Embryonic facial prominence (tissue), 1 donor: ENCODE data around the gene SYNGR3.

Source experiments
- DNase-seq: peaks from one replicate; pipeline ENCODE4 v3.0.0-alpha.2; 2016; ENCODE audit errors: extremely low spot score

SYNGR3 gene

GRCh38 chr16:1976951-1977874 lies 12.6 kb upstream of the SYNGR3 start:
- DNase-seq: no peak

- no peak for DNase-seq
Observed at GRCh38 chr16:1977875-1978268, 11.9 kb upstream of the SYNGR3 start.

GRCh38 chr16:1978476-1979120 lies 11.2 kb upstream of the SYNGR3 start:
- DNase-seq: no peak

GRCh38 chr16:1979271-1980029 lies 10.3 kb upstream of the SYNGR3 start:
- no peak for DNase-seq

- no peak for DNase-seq
Observed at GRCh38 chr16:1980030-1980769, 9.6 kb upstream of the SYNGR3 start.

- no peak for DNase-seq
Observed at GRCh38 chr16:1980770-1981087, 9.0 kb upstream of the SYNGR3 start.

- no peak for DNase-seq
Observed at GRCh38 chr16:1981398-1981836, 8.4 kb upstream of the SYNGR3 start, which contains the start of gene NOXO1. NOXO1 (minus strand) TSS chr16:1981469; CDS start chr16:1981179, 290 bp downstream.

- no peak for DNase-seq
Observed at GRCh38 chr16:1982013-1982433, 7.7 kb upstream of the SYNGR3 start.

- no peak for DNase-seq
Observed at GRCh38 chr16:1982991-1983543, 6.7 kb upstream of the SYNGR3 start.

GRCh38 chr16:1983544-1984346 lies 6.0 kb upstream of the SYNGR3 start, which contains the start of gene GFER:
GFER (plus strand) TSS chr16:1984193; CDS start chr16:1984219, 26 bp downstream.
- DNase-seq: no peak

GRCh38 chr16:1984347-1985225 lies 5.2 kb upstream of the SYNGR3 start:
- DNase-seq: no peak

GRCh38 chr16:1985466-1986150 lies 4.2 kb upstream of the SYNGR3 start:
- no peak for DNase-seq

- no peak for DNase-seq
Observed at GRCh38 chr16:1987198-1987597, 2.6 kb upstream of the SYNGR3 start.

GRCh38 chr16:1990101-1990350 lies 256 bp downstream of the SYNGR3 start:
- DNase-seq: no peak

GRCh38 chr16:1990351-1991134 lies 773 bp downstream of the SYNGR3 start:
- no peak for DNase-seq

GRCh38 chr16:1991135-1991551 lies 1.4 kb downstream of the SYNGR3 start:
- DNase-seq: no peak

GRCh38 chr16:1991588-1991947 lies 1.8 kb downstream of the SYNGR3 start:
- DNase-seq: no peak
